Suprapubic skin (tissue), 4 donors: ENCODE data around the gene CSPG4. TPM values are rescaled to one million over a fixed set of nuclear protein-coding genes. Genes with fewer than 3 reads are reported as not detected.
"Not testable (repeated sequence)": the region's sequence is repeated elsewhere in the genome, so short reads cannot be mapped to it uniquely, and the experiment has no call there.

Experiments used
- DNase-seq, 2 donors: peaks; one replicate each; pipeline ENCODE4 v3.0.0-alpha.2; 2019; ENCODE audit warnings: low spot score in 2 of 2
- H3K27ac ChIP-seq: fragments of 200-600 bp; sonication (generic); one replicate; pipeline ENCODE4 v1.5.1; 2019
- H3K27me3 ChIP-seq: fragments of 200-600 bp; sonication (generic); one replicate; pipeline ENCODE4 v1.5.1; 2019
- H3K36me3 ChIP-seq: fragments of 200-600 bp; sonication (generic); one replicate; pipeline ENCODE4 v1.5.1; 2019
- H3K4me1 ChIP-seq: fragments of 200-600 bp; sonication (generic); one replicate; pipeline ENCODE4 v1.5.1; 2019
- H3K4me3 ChIP-seq: fragments of 200-600 bp; sonication (generic); one replicate; pipeline ENCODE4 v1.5.1; 2019; ENCODE audit warnings: mild to moderate bottlenecking
- H3K9me3 ChIP-seq: fragments of 200-600 bp; sonication (generic); one replicate; pipeline ENCODE4 v1.5.1; 2019
- CTCF ChIP-seq, 2 donors: fragments of 200-600 bp in 1 of 2; fragments of 450-650 bp in 1 of 2; sonication (generic) in 1 of 2; IDR thresholded peaks; one replicate each; pipeline ENCODE4 v1.5.1; 2016 to 2019; ENCODE audit warnings: antibody characterized with exemption in 2 of 2, mild to moderate bottlenecking in 1 of 2, moderate library complexity in 1 of 2
- EP300 ChIP-seq: sonication (generic); formaldehyde crosslinking; IDR thresholded peaks from one replicate; pipeline ENCODE4 v1.6.1; 2017; ENCODE audit warnings: antibody characterized with exemption
- POLR2A ChIP-seq, 2 donors: fragments of 450-650 bp; IDR thresholded peaks; one replicate each; pipeline ENCODE4 v1.6.1; 2017; ENCODE audit warnings: antibody characterized with exemption in 2 of 2, mild to moderate bottlenecking in 2 of 2, moderate library complexity in 2 of 2
- POLR2AphosphoS5 ChIP-seq, 3 donors: sonication (generic); formaldehyde crosslinking; IDR thresholded peaks; one replicate each; pipeline ENCODE4 v1.6.1; 2017; ENCODE audit warnings: antibody characterized with exemption in 3 of 3
- WGBS: methylation state at CpG from one replicate; pipeline ENCODE4 v1.1.5; 2018; 5-methylcytosine and 5-hydroxymethylcytosine counted together
- total RNA-seq, 4 donors: library from RNA; depleted of rRNA; stranded (reverse); fragments of >200 nt; gene quantifications; one replicate each; pipeline ENCODE4 v1.1.0, GENCODE V29; 2016

The CSPG4 gene
- total RNA-seq, 4 donors from 2014 or later = 12.8 to 19.7 (median 14.0) TPM

GRCh38 chr15:75751116-75751875 is 38.6 kb upstream of the CSPG4 start:
- Histone ChIP-seq H3K27me3 (no peaks in the 10 kb centered on the region), H3K9me3 (no peaks in the 10 kb centered on the region), H3K36me3 (no peaks in the 10 kb centered on the region), H3K4me1 (no peaks in the 10 kb centered on the region), H3K27ac (no peak overlapping the region), H3K4me3 (no peak overlapping the region)
- no peak for TF ChIP-seq CTCF (IDR thresholded peaks at IDR 0.05)
- TF ChIP-seq POLR2AphosphoS5 (IDR thresholded peaks at IDR 0.05) = no peak
- TF ChIP-seq EP300 = no peak
- TF ChIP-seq POLR2A (IDR thresholded peaks at IDR 0.05) = no peak
- 44% methylated on average over 2 of the region's 2 CpGs for WGBS
- DNase-seq = peak; percentile 35 to 58

- no peaks in the 10 kb centered on the region for H3K9me3 ChIP-seq
- no peaks in the 10 kb centered on the region for H3K36me3 ChIP-seq
- no peaks in the 10 kb centered on the region for H3K27me3 ChIP-seq
- H3K27ac ChIP-seq = no peak overlapping the region
- DNase-seq = peak; percentile 32 to 55
- no peak for TF ChIP-seq POLR2AphosphoS5 (IDR thresholded peaks at IDR 0.05)
- no peak for TF ChIP-seq POLR2A (IDR thresholded peaks at IDR 0.05)
- no peak for TF ChIP-seq EP300
- no peak for TF ChIP-seq CTCF (IDR thresholded peaks at IDR 0.05)
- no peak overlapping the region for H3K4me3 ChIP-seq
- WGBS = 91% methylated on average over 9 of the region's 10 CpGs
- H3K4me1 ChIP-seq = no peaks in the 10 kb centered on the region
These were observed 37.8 kb upstream of the CSPG4 start for GRCh38 chr15:75750261-75751050.

- DNase-seq = peak; percentile 37 to 64
These were observed 37.2 kb upstream of the CSPG4 start for GRCh38 chr15:75749820-75750219.

GRCh38 chr15:75748882-75749281 is 36.2 kb upstream of the CSPG4 start:
- H3K36me3 ChIP-seq, H3K9me3 ChIP-seq, DNase-seq, H3K4me1 ChIP-seq, H3K27ac ChIP-seq, H3K4me3 ChIP-seq, H3K27me3 ChIP-seq: not testable (repeated sequence)
- WGBS = 74% methylated on average over 3 of the region's 10 CpGs

More at GRCh38 chr15:75749820-75750219, 37.2 kb upstream of the CSPG4 start:
- no peaks in the 10 kb centered on the region for H3K4me1 ChIP-seq
- no peak overlapping the region for H3K27ac ChIP-seq
- H3K27me3 ChIP-seq = no peaks in the 10 kb centered on the region
- no peaks in the 10 kb centered on the region for H3K9me3 ChIP-seq
- TF ChIP-seq EP300 = no peak
- no peak for TF ChIP-seq POLR2AphosphoS5 (IDR thresholded peaks at IDR 0.05)
- no peak for TF ChIP-seq CTCF (IDR thresholded peaks at IDR 0.05)
- TF ChIP-seq POLR2A (IDR thresholded peaks at IDR 0.05) = no peak
- WGBS = 88% methylated on average over 4 of the region's 4 CpGs
- no peak overlapping the region for H3K4me3 ChIP-seq
- no peaks in the 10 kb centered on the region for H3K36me3 ChIP-seq

GRCh38 chr15:75747121-75747520 is 34.5 kb upstream of the CSPG4 start:
- WGBS = 93% methylated on average over 5 of the region's 5 CpGs
- not testable (repeated sequence) for DNase-seq

GRCh38 chr15:75745305-75745704 is 32.7 kb upstream of the CSPG4 start:
- TF ChIP-seq POLR2A (IDR thresholded peaks at IDR 0.05) (no peak), CTCF (IDR thresholded peaks at IDR 0.05) (no peak), EP300 (no peak), POLR2AphosphoS5 (IDR thresholded peaks at IDR 0.05) (no peak)
- Histone ChIP-seq H3K36me3 (no peaks in the 10 kb centered on the region), H3K27me3 (no peaks in the 10 kb centered on the region), H3K4me3 (no peak overlapping the region), H3K4me1 (no peaks in the 10 kb centered on the region), H3K27ac (no peak overlapping the region), H3K9me3 (no peaks in the 10 kb centered on the region)
- DNase-seq = no peak
- WGBS = 87% methylated on average over 1 of the region's 1 CpG

More at GRCh38 chr15:75747121-75747520, 34.5 kb upstream of the CSPG4 start:
- not testable (repeated sequence) for H3K27me3 ChIP-seq, H3K9me3 ChIP-seq, H3K4me1 ChIP-seq, H3K27ac ChIP-seq, H3K4me3 ChIP-seq, H3K36me3 ChIP-seq

GRCh38 chr15:75742346-75742745 is 29.7 kb upstream of the CSPG4 start:
- not testable (repeated sequence) for H3K27ac ChIP-seq, H3K4me3 ChIP-seq, H3K9me3 ChIP-seq, H3K36me3 ChIP-seq, H3K27me3 ChIP-seq
- WGBS = 93% methylated on average over 4 of the region's 4 CpGs
- peaks cover 19% of the 10 kb centered on the region for H3K4me1 ChIP-seq
- DNase-seq = peak in 1 of 2 donors; percentile 20
